NCI-H187 treated with DMSO at 0.1 percent for 48 hours (cell line): ENCODE measurements around the gene FLOT2.
"Not testable (repeated sequence)": the region's sequence is repeated elsewhere in the genome, so short reads cannot be mapped to it uniquely, and the experiment has no call there.

Experiments
- DNase-seq: peaks from one replicate; lab custom pipeline; 2025; lab: John Stamatoyannopoulos, UW

The FLOT2 gene

DNA sequence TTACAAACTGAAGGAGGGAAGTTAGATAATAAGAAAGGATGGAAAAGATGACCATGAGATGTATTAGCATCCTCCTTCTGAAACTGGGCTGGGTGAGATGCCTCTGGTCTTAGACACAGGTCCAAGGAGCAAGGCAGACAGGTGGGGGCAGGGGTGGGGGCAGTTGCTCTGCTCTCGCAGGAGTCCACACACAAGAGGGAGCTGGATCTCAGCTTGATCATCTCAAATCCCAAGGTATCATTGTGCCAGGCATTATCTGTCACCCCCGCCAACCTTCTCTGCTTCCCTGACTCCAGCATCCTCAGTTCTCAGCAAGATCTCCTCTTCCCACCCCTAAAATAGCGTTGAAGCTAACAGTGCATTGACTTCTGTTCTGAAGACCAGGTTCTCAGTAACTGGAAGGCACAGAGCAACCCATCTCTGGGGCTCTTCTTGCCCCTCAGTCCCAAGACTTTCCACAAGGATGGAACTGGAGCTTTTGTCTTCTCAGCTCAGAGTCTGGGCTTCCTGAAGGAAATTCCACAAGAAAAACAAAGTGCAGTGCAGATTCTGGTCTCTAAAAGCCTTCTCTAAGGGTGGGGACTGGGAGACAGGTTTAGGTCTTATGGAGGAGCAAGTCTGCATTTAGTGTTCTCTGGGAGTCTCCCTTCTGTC lies 1.6 kb downstream of the FLOT2 start:
- no peak for DNase-seq

DNA sequence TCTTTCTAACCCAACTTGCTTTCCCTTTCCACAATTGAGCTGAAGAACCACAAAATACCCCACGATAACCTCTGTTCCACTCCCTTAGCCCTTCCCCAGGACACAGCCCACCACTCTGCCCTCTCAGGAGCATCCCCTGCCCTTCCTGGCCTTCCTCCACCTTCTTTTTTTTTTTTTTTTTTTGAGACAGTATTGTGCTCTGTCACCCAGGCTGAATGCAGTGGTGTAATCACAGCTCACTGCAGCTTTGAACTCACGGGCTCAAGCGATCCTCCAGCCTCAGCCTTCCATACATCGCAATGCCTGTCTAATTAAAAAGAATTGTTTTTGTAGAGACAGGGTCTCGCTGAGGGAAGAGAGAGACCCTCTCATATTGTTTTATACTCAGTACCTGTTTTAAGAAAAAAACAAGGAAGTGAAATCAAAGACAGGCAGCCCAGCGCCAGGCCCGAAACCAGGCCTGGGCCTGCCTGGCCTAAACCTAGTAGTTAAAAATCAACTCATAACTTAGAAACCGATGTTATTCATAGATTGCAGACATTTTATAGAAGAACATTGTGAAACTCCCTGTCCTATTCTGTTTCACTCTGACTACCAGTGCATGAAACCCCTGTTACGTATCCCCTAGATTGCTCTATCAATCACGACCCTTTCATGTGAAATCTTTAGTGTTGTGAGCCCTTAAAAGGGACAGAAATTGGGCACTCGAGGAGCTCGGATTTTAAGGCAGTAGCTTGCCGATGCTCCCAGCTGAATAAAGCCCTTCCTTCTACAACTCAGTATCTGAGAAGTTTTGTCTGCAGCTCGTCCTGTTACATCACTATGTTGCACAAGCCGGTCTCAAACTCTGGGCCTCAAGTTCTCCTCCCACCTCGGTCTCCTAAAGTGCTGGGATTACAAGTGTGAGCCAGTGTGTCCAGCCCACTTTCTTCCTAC lies 4.0 kb downstream of the FLOT2 start:
- DNase-seq, result not testable (repeated sequence)

DNA sequence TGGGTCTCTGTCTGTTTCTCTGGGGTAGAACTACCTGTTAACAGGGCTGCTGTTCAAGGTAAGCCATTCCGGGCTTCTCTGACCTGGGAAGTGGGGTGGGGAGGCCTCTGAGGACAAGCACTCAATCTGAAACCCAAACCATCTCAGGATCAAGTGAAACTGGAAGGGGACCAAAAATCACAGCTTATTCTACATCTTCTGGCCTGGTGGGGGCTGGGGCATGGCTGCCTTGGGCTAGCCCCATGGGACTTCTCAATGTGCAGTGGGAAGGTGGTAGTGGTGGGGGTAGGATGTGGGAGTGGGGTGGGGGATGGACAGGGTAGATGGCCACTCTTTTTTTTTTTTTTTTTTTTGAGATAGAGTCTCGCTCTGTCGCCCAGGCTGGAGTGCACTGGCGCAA lies 5.5 kb downstream of the FLOT2 start:
- no peak for DNase-seq

DNA sequence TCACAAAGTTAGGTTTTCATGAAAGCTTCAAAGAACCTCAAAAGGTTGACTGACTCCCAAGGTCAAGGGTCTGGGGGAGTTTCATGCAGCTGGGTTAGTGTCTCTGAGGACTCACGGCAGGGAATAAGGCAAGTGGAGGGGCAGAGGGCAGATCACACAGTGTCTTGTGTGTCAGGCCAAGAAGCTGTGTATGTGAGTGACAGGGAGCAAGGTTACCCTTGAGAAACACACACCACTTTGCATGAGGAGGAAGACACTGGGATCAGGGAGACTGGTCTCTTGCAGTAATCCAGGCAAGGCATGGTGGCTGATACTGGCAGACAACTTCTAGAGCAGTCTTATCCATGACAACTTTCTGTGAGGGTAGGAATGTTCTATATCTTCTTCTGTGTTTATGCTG lies 6.3 kb downstream of the FLOT2 start:
- DNase-seq, result no peak

DNA sequence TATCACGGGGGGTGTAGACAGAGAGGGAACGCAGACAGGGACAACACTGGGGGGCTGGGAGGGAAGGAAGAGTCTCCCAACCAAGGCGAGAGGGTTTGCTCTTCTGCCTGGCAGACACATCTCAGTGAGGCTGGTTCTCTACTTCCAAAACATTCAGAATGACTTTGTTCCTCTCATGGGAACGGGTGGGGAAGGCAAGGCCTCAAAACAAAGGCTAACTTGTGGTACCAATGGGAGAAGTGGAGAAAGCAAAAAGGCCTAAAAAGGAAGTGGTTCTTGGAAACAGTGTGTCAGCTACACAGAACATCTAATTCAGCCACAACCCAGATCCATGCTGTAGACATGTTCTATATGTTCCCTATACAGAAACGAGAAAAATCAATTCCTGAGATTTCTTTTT lies 7.5 kb downstream of the FLOT2 start:
- DNase-seq, result no peak

DNA sequence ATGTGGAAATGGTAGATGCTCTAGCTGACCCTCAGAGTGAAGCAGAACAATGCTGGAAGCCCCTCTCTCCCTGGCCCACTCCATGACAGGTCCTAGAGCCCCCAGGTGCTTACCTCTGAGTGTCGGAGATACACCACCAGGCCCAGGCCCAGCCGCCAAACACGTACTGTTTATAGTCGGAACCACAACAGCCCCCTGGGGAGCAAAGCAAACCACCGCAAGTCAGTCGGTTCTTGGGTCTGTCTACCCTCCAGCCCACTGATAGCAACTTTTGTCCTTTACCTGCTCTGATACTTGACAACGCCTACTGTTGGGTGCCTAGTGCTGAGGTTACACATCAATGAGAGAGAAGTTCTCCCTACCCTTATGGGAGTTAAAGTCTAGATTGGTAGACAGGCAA lies 8.7 kb downstream of the FLOT2 start:
- DNase-seq, result no peak

DNA sequence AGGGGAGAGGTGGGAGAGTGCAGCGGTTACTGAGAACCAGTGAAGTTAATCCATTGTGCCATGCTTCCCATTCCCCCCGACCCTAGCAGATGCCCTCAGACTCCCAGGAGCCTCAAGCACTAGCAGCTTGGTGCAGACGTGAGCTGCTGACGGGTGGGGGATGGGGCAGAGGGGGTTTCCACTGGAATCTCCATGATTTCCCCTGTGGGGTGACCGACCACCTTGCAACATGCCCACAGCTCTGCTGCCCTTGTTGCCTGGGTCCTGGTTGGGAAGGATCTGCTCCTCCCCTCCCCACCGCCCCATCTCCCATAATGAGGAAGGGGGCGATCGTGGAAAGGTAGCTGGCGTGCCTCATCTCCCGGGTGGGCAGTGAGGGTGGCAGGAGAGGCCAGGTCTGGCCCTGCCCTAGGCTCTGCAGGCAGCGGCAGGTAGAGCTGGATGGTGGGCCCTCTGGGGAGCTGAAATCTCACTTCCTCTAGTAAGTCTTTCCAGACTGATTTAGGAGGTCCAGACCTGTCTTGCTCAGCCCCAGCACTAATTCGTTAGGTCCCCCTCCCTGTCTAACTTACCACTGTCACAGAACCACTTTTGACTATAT lies 9.6 kb downstream of the FLOT2 start:
- DNase-seq, result no peak

DNA sequence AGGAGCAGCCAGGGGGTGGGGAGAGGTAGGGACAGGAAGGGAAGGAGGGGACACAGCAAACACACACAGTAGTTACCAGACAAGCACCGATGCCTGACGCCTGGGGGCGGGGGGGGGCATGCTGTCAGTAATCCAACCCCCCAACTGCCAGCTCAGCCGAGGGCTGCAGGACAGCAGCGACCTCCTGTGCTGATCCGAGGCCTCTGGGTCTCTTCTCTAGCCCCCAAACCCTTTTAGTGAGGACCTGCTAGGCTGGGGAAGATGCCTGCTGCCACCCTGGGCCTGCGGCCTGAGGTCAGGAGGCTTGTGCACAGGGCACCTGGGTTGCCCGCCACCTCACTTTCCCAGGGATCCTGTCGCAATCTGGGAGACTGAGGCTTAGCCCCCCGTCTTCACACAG lies 11.6 kb downstream of the FLOT2 start:
- no peak for DNase-seq

DNA sequence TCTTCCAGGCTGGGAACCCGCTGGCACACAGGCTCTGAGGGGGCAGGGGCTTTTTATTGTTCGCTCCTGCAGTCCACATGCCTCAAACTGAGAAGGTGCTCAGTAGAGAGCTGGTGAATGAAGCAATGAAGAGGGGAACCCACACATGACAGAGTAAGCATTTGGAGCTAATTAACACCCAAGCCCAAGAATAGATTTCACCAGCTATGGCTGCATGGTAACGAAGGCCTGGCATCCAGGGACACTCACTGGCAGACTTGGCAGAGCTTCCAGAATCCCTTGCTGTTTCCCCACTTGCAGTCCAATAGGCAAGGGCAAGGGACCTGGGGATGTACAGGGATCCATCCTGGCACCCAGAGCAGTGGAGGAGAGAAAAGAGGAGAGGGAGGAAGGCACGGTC lies 12.2 kb downstream of the FLOT2 start:
- no peak for DNase-seq

DNA sequence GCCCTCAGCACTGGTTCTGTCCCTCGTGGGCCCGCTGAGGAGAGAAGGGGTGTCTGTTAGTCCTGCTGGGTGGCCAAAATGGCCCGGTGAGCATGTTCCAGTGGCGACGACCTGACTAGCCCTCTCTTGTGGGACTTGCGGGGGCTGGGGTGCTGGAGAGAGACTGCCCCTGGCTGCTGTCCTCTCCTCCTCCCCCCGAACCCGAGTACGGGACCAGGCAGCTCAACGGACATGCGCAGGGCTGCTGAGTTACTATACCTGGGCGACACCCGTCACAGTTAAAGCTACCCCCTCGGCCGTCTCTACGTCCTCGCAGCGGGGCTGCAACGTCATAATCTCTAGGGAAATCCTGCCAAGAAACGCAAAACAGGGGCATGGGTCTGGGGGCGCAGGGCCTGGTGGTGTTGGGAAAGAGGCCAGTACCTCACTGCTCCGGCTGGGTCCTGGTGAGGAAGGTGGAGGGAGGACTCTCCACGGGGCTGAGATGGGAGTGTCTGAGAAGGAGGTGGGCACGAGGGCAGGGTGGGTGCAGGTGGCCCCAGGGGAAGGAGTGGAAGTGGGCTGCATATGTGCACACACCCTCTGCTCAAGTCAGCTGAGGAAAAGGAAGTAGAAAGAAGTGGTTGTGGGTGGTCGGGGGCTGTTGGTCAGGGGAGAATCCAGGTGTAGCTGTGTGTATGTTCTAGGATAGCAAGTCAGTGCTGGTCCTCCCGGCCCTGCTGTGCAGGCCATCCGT lies 13.4 kb downstream of the FLOT2 start:
- DNase-seq, result no peak

DNA sequence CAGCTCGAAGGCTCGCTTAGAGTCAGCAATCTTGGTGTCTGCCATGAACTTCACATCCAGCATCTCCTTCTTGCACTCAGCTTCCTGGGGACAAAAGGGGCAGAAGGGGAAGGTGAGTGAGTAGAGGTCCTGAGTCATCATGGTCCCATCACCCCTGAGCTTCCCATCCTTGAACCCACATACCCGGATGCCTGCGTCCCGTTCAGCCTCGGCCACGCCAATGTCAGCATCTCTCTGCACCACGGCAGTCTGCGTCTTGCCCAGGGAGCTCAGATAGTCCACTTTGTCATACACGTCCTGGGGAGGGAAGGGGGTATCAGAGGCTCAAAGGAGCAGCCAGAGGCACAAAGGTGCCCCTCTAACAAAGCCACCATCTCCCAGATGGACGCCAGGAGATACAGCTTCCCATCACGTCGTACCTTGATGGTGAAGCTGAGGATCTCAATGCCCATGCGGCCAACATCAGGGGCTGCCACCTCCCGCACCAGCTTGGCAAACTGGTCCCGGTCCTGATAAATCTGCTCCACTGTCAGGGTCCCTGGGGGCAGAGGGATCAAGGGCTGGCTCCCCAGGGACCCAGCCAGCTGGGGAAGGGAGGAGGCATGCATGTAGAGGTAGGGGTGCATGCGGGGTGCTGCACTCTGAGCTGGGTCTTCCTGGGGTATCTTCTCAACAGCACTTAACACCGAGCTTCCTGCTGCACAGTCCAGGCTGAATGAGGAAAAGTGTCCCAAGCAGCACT lies 15.2 kb downstream of the FLOT2 start:
- DNase-seq, result no peak

DNA sequence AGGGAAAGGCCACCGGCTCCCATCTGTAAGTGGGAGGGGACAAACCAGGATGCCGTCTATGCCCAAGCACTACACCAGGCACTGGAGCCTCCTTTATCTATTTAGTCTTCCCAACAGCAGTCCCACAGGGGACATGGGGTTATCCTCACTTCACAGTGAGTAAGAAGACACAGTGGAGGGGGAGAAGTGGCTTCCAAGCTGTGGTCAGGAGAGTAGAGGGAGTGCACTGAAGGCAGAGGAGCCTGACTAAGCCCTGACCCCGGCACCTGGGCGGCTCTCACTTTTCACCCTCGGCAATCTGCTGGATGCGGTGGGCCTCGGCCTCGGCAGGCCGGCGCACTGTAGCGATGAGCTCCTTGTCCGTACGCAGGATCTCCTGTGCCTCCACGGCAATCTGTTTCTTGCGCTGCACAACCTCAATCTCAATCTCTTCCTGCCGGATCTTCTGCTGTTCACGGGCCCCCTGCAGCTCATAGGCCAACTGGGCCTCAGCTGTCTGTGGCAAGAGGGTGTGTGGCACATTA lies 15.9 kb downstream of the FLOT2 start:
- DNase-seq, result no peak

DNA sequence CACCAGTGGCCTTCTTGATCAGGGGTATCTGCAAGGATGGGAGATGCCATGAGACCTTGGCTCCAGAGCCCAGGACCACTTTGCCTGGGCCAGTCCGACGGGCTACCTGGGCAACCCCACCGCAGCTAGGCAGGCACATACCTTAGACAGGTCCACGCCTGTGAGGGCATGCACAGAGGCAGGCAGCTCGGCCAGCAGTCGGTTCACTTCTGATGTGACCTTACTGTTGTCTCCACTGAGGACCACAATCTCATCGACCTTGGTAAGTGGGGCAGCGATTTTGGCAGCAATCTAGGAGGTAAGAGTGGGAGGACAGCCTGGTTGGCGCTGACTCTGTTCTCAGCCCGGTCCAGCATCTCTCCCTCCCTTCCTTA lies 17.0 kb downstream of the FLOT2 start:
- DNase-seq, result no peak

DNA sequence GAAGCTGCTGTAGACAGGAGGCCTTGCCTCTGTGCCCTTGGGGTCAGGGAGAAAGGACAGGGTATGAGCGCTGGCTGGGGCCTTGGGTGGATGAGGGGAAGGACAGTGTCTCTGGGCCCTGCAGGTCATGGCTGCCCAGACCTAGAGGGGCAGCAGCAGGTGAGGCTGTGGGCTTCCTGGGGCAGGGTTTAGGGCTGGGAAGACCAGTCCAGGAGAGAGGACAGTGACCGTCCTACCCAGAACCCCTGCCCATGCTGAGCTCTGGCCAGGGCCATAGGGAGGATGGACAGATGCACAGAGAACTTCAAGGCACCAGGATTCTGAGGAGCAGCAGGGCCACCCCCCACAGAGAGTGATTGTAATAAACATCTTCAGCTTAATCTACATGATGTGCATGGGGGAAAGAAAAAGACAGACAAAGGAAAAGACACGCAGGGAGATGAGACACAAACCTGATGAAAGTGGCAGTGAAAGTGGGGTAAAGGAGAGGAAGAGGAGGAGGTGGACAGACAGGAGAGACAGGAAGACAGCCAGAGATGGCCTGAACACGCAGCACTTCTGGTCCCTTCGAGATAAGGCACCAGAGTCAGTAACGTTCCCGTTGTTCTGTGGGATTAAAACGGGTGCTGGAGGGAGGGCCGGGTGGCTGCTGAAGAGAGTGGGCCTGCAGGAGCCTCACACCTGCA lies 17.5 kb downstream of the FLOT2 start:
- DNase-seq, result no peak

DNA sequence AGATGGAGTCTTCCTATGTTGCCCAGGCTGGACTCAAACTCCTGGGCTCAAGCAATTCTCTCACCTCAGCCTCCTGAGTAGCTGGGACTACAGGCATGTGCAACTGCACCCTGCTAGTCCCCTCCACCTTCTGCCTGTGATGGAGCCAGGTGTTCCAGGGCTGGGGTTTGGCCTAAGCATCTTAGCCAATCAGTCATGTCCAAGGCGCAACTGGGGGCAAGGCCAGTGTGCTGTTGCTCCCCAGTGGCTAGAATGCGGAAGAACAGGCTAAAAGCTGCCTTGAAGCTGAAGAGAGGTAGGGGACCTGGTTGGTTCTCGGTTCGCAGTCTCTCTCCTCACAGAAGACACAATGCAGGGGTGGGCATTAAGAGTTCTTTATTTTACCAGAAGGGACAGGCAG lies 18.6 kb downstream of the FLOT2 start:
- DNase-seq, result no peak

DNA sequence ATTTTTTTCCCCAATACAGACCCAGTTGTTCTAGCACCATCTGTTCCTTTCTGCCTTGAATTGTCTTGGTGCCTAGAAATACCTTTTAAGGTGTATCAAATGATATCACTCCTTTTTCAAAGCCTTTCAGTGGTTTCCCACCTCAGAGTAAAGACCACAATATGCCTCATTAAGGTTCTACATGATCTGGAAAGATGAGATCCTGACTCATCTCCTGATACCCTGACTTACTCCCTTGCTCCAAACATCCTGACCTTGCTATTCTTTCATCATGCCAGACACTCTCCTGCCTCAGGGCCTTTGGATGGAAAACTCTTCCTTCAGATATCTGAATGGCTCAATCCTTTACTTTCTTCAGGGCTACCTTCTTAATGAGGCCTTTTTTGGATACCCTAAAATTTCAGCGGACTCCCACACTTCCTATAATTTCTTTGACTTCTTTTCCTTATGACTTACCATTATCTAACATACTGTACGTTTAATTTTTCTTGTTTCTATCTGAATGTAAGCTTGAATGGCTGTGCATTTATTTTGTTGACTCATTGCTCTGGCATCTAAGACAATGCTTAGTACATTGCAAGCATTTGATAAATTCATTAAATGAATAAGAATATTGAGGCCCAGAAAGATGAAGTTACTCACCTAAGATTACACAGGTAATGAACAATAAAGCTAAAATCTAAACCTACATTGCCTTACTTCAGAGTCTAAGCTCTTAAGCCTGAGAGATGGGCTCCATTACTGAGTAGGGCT lies 19.2 kb downstream of the FLOT2 start:
- no peak for DNase-seq

DNA sequence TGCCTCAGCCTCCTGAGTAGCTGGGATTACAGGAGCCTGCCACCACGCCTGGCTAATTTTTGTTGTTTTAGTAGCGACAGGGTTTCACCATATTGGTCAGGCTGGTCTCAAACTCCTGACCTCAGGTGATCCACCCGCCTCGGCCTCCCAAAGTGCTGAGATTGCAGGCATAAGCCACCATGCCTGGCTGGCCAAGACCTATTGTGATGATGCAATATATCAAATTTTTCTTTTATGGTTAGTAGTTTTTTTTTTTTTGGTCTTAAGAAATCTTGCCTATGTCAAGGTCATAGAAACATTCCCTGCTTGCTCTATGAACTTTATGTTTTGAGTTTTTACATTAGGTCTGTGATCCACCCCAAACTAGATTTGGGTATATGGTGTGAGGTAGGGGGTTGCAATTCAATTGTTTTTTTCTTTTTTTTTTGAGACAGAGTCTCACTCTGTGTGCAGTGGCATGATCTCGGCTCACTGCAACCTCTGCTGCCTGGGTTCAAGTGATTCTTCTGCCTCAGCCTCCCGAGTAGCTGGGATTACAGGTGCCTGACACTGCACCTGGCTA lies 20.3 kb downstream of the FLOT2 start:
- not testable (repeated sequence) for DNase-seq

DNA sequence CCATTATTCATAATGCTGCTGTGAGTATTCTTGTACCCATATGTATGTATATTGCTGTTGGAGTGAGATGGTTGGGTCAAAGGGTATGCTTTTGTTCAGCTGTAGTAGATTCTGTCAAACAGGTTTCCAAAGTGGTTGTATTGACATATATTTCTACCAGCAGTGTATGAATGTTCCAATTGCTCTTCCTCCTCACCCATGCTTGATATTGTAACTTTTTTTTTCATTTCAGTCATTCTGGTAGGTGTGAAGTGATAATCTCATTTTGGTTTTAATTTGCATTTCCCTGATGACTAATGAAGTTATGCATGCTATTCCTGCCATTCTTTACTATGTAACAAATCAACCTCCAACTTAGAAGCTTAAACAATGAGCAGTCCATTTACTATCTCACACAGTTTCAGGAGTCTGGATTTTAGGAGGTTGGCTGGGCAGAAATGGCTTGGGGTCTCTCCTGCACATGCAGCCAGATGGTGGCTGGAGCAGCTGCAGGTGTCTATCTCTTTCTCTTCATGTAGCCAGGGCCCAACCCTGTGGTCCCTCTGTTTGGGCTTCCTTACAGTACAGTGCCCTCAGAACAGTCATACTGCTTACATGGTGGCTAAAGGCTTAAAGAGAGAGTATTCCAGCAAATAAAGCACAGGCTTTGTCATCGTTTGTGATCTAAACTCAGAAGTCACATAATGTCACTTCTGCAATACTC lies 21.5 kb downstream of the FLOT2 start:
- DNase-seq, result no peak

DNA sequence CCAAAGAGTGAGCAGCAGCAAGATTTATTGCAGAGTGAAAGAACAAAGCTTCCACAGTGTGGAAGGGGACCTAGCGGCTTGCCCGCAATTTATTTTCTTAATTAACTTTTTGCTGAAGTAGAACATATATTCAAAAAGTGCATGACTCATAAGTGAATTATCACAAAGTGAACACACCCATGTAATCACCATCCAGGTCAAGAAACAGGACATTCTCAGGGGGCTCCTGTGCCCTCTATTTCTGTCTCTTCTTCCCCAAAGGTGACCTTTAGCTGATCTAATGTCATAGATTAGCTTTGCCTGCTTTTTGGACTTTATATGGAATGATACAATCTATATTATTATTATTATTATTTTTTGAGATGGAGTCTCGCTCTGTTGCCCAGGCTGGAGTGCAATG lies 22.8 kb downstream of the FLOT2 start:
- no peak for DNase-seq
